Aorta (tissue), 5 donors: ENCODE results near the gene DNAH11. TPM values are rescaled to one million over a fixed set of nuclear protein-coding genes. Genes with fewer than 3 reads are reported as not detected.

Source experiments
- ATAC-seq: fragments of 200-7000 bp; cut with Tn5 transposase; one replicate; pipeline ENCODE4 v1.9.1; 2022; ENCODE audit warnings: moderate library complexity; ENCODE audit not compliant: low FRiP score
- DNase-seq, 2 donors: peaks; one replicate each; pipeline ENCODE4 v3.0.0-alpha.2; 2020
- H3K27ac ChIP-seq, 2 donors: one replicate each; pipeline ENCODE4 v1.5.1; 2013; ENCODE audit warnings: low read length in 2 of 2, mild to moderate bottlenecking in 2 of 2, moderate library complexity in 2 of 2, control low read depth in 1 of 2, inconsistent platforms in 1 of 2, low read depth in 1 of 2
- H3K27me3 ChIP-seq, 2 donors: one replicate each; pipeline ENCODE4 v1.6.1; 2013; ENCODE audit warnings: control low read depth in 1 of 2, low read length in 1 of 2, mild to moderate bottlenecking in 1 of 2, moderate library complexity in 1 of 2; ENCODE audit not compliant: insufficient read depth in 2 of 2, control insufficient read depth in 1 of 2
- H3K36me3 ChIP-seq, 2 donors: one replicate each; pipeline ENCODE4 v1.6.1; 2013; ENCODE audit warnings: control low read depth in 1 of 2, low read length in 1 of 2, mild to moderate bottlenecking in 1 of 2; ENCODE audit not compliant: insufficient read depth in 2 of 2, control insufficient read depth in 1 of 2
- H3K4me1 ChIP-seq, 2 donors: one replicate each; pipeline ENCODE4 v1.6.1; 2013; ENCODE audit warnings: low read length in 2 of 2, control low read depth in 1 of 2, mild to moderate bottlenecking in 1 of 2, moderate library complexity in 1 of 2; ENCODE audit not compliant: insufficient read depth in 2 of 2, control insufficient read depth in 1 of 2
- H3K4me3 ChIP-seq, 2 donors: one replicate each; pipeline ENCODE4 v1.5.1; 2013; ENCODE audit warnings: low read length in 2 of 2, control low read depth in 1 of 2, mild to moderate bottlenecking in 1 of 2
- H3K9me3 ChIP-seq: one replicate; pipeline ENCODE4 v1.6.1; 2013; ENCODE audit warnings: mild to moderate bottlenecking, low read length; ENCODE audit not compliant: control insufficient read depth
- WGBS, 2 donors: extraction: QIAGEN DNeasy Blood & Tissue Kit; methylation state at CpG; one replicate each; pipeline ENCODE4 v1.1.7; 2013; 5-methylcytosine and 5-hydroxymethylcytosine counted together
- intact Hi-C, 2 donors: fragments of 100-400 bp; cut with DNase I; formaldehyde crosslinking; loops; one replicate each; pipeline versions ENCODE4 v1.14.2 to v1.15.0; 2022
- long read RNA-seq, 2 donors: library from polyadenylated mRNA; unstranded; transcript quantifications; one replicate each; pipeline ENCODE4 v2.0.0, GENCODE V29; 2020 to 2021
- polyA plus RNA-seq, 2 donors: library from polyadenylated mRNA; stranded (reverse); fragments of 200-250 nt; gene quantifications; one replicate each; pipeline ENCODE4 v1.2.3, GENCODE V29; 2013
- total RNA-seq, 2 donors: library from RNA; stranded (reverse); fragmentation: NEBNext Ultra II Directional; extraction: Animal tissue kit (Norgen Biotek cat#: 25700); gene quantifications; one replicate each; pipeline ENCODE4 v1.2.1, GENCODE V29; 2021
- donor health status: healthy with polysubstance abuse.
- donor health status: Bipolar disorder and iron deficiency.
- donor health status: DM: no; HTN: no; CAD: no.
- donor health status: DM: no; HTN: no; CAD: no.
- donor health status: DM: yes; HTN: yes; CAD: no.

The DNAH11 gene
- total RNA-seq = 1 to 10 TPM; 2.6 to 3.3 TPM
- polyA plus RNA-seq = 1 to 10 TPM in 1 of 2 donors, not detected in 1; 2.5 TPM
- long read RNA-seq, donor 1, partial matches to known transcripts = 6 of 10 reads
- long read RNA-seq, donor 1, other reads (novel, unspliced or antisense) = 4 of 10 reads
- long read RNA-seq, donor 2, partial matches to known transcripts = 0 of 4 reads
- long read RNA-seq, donor 2, other reads (novel, unspliced or antisense) = 4 of 4 reads

- Histone ChIP-seq H3K4me1 (no peaks in the 10 kb centered on the region), H3K27me3 (no peaks in the 10 kb centered on the region), H3K9me3 (no peaks in the 10 kb centered on the region), H3K27ac (no peak within 1 kb of the TSS), H3K36me3 (no peaks in the 10 kb centered on the region), H3K4me3 (peak within 1 kb of the TSS; percentile 23 to 24)
- ATAC-seq (peak; percentile 49), DNase-seq (peak; percentile 53 to 74)
- WGBS, 2 donors = 1% methylated on average over 65 to 66 of the region's 66 CpGs
- intact Hi-C loops = no loop called here
These were observed at the start of gene DNAH11 for GRCh38 chr7:21542891-21543527. Gene DNAH11, plus strand, starts transcription at chr7:21543039. Its CDS starts 207 bp downstream, at chr7:21543246.

- no peaks in the 10 kb centered on the region for H3K4me1 ChIP-seq
- ATAC-seq (no peak), DNase-seq (no peak)
- H3K9me3 ChIP-seq = peaks cover 1% of the 10 kb centered on the region
- H3K27me3 ChIP-seq = no peaks in the 10 kb centered on the region
- intact Hi-C loops = no loop called here
- H3K4me3 ChIP-seq = no peak overlapping the region
- H3K36me3 ChIP-seq = peaks cover 0 to 1% of the 10 kb centered on the region in 2 donors
- no peak overlapping the region for H3K27ac ChIP-seq
These were observed 47.1 kb upstream of the DNAH11 start for GRCh38 chr7:21495731-21496130.

GRCh38 chr7:21497072-21497471, 45.8 kb upstream of the DNAH11 start:
- no peaks in the 10 kb centered on the region for H3K4me1 ChIP-seq
- H3K9me3 ChIP-seq = peaks cover 1% of the 10 kb centered on the region
- peaks cover 0 to 2% of the 10 kb centered on the region in 2 donors for H3K36me3 ChIP-seq
- no peaks in the 10 kb centered on the region for H3K27me3 ChIP-seq
- DNase-seq (no peak), ATAC-seq (no peak)
- no peak overlapping the region for H3K4me3 ChIP-seq
- H3K27ac ChIP-seq = no peak overlapping the region
- intact Hi-C loops = no loop called here

GRCh38 chr7:21500117-21500832, 42.6 kb upstream of the DNAH11 start:
- Histone ChIP-seq H3K4me1 (no peaks in the 10 kb centered on the region), H3K4me3 (no peak overlapping the region), H3K27ac (no peak overlapping the region), H3K36me3 (peaks cover 0 to 3% of the 10 kb centered on the region in 2 donors), H3K9me3 (peaks cover 1% of the 10 kb centered on the region), H3K27me3 (no peaks in the 10 kb centered on the region)
- DNase-seq (no peak), ATAC-seq (no peak)
- 65 to 66% methylated on average over 6 of the region's 6 CpGs for WGBS, 2 donors
- intact Hi-C loops = loop anchor here (10.0 kb wide), 2 partner anchors 245 to 725 kb away; no protein-coding TSS in a partner anchor

- intact Hi-C loops = loop anchor here (10.0 kb wide), 2 partner anchors 249 to 729 kb away; no protein-coding TSS in a partner anchor
- H3K9me3 ChIP-seq = no peaks in the 10 kb centered on the region
- no peak for DNase-seq
- WGBS, 2 donors = 90 to 93% methylated on average over 2 of the region's 2 CpGs
- H3K4me1 ChIP-seq = no peaks in the 10 kb centered on the region
- H3K27ac ChIP-seq = no peak overlapping the region
- no peak for ATAC-seq
- H3K4me3 ChIP-seq = no peak overlapping the region
- no peaks in the 10 kb centered on the region for H3K27me3 ChIP-seq
- H3K36me3 ChIP-seq = peaks cover 0 to 3% of the 10 kb centered on the region in 2 donors
These were observed 38.8 kb upstream of the DNAH11 start for GRCh38 chr7:21504021-21504420.

GRCh38 chr7:21507627-21508343, 35.1 kb upstream of the DNAH11 start:
- H3K4me3 ChIP-seq = no peak overlapping the region
- ATAC-seq (no peak), DNase-seq (no peak)
- H3K27ac ChIP-seq = no peak overlapping the region
- H3K36me3 ChIP-seq = no peaks in the 10 kb centered on the region
- 88 to 93% methylated on average over 8 of the region's 8 CpGs for WGBS, 2 donors
- no peaks in the 10 kb centered on the region for H3K27me3 ChIP-seq
- intact Hi-C loops = loop anchor here (10.0 kb wide), 2 partner anchors 253 to 733 kb away; no protein-coding TSS in a partner anchor
- H3K4me1 ChIP-seq = no peaks in the 10 kb centered on the region
- H3K9me3 ChIP-seq = no peaks in the 10 kb centered on the region

- no peak for ATAC-seq
- no peaks in the 10 kb centered on the region for H3K27me3 ChIP-seq
- H3K9me3 ChIP-seq = no peaks in the 10 kb centered on the region
- WGBS, 2 donors = 96 to 97% methylated on average over 3 of the region's 3 CpGs
- DNase-seq = no peak
- no peaks in the 10 kb centered on the region for H3K4me1 ChIP-seq
- H3K27ac ChIP-seq = no peak overlapping the region
- no peaks in the 10 kb centered on the region for H3K36me3 ChIP-seq
- intact Hi-C loops = loop anchor here (10.0 kb wide), 2 partner anchors 254 to 734 kb away; no protein-coding TSS in a partner anchor
- H3K4me3 ChIP-seq = no peak overlapping the region
These were observed 34.3 kb upstream of the DNAH11 start for GRCh38 chr7:21508538-21508937.

GRCh38 chr7:21514062-21514461, 28.8 kb upstream of the DNAH11 start:
- Histone ChIP-seq H3K4me3 (no peak overlapping the region), H3K27me3 (no peaks in the 10 kb centered on the region), H3K36me3 (no peaks in the 10 kb centered on the region), H3K4me1 (no peaks in the 10 kb centered on the region), H3K9me3 (no peaks in the 10 kb centered on the region), H3K27ac (no peak overlapping the region)
- ATAC-seq (no peak), DNase-seq (no peak)
- intact Hi-C loops = no loop called here
